RWPE2 (cell line): Measurements from ENCODE around the gene TWIST2.

ENCODE experiments used
- ATAC-seq: fragments of 200-7000 bp; cut with Tn5 transposase; 3 replicates; pipeline ENCODE4 v1.9.1; 2021; ENCODE audit warnings: low read depth
- DNase-seq: peaks from one replicate; pipeline ENCODE4 v3.0.0-alpha.2; 2020; ENCODE audit warnings: low spot score
- H3K27ac ChIP-seq: fragments of 450-650 bp; 2 replicates; pipeline ENCODE4 v1.5.1; 2017; ENCODE audit warnings: mild to moderate bottlenecking; ENCODE audit not compliant: poor library complexity, severe bottlenecking
- H3K27me3 ChIP-seq: fragments of 250-450 bp; sonication (Bioruptor Pico); 2 replicates; pipeline ENCODE4 v1.5.1; 2021; ENCODE audit warnings: mild to moderate bottlenecking, moderate library complexity; ENCODE audit not compliant: insufficient read depth, poor library complexity, severe bottlenecking
- H3K36me3 ChIP-seq: fragments of 250-450 bp; sonication (Bioruptor Pico); 2 replicates; pipeline ENCODE4 v1.5.1; 2020; ENCODE audit warnings: low read depth, mild to moderate bottlenecking, moderate library complexity
- H3K4me1 ChIP-seq: fragments of 250-450 bp; sonication (Bioruptor Pico); 2 replicates; pipeline ENCODE4 v1.5.1; 2021; ENCODE audit warnings: mild to moderate bottlenecking, moderate library complexity; ENCODE audit not compliant: insufficient read depth, poor library complexity, severe bottlenecking
- H3K4me3 ChIP-seq: fragments of 250-450 bp; sonication (Bioruptor Pico); 2 replicates; pipeline ENCODE4 v1.5.1; 2021; ENCODE audit warnings: mild to moderate bottlenecking, moderate library complexity; ENCODE audit not compliant: severe bottlenecking
- H3K9me3 ChIP-seq: fragments of 250-450 bp; sonication (Bioruptor Pico); 2 replicates; pipeline ENCODE4 v1.5.1; 2021; ENCODE audit warnings: mild to moderate bottlenecking, moderate library complexity; ENCODE audit not compliant: severe bottlenecking
- TF ChIP-seq, protein P1 (sequence below): fragments of 450-650 bp; IDR thresholded peaks from one replicate; pipeline ENCODE4 v1.5.1; 2017; ENCODE audit warnings: mild to moderate bottlenecking, moderate library complexity; ENCODE audit not compliant: poor library complexity, severe bottlenecking

TWIST2 gene

DNA sequence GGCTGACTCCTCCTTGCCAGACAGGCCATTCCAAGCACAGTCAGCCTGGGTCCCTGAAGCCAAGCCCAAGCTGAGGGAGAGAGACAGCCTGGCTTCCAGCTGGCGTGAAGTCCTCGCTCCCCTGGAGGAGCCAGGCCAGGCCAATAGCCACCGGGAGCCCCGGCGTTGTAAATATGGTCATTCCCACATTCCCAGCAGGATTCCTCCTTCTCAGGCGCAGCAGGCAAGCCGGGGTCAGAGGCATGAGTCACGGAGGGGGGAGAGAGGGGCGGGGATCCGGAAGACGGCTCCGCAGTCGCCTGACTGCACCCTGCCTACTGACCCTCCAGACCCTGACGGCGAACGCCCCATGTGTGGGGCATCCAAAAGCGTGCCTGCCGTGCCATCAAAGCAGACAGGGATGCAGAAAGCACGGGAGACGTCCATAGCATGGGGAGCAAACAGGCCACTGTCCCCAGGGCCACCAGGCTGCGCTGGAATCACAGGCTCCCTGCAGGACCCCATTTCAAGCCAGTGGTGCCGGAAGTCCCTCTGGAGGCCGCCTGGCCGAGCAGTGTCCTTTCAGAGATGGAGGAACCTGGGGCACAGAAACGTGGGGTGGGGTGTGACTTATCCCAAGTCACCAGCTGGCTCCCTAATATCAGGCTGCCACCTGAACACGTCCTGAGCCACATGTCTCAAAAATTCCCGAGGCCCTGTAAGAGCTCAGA is 48.2 kb downstream of the TWIST2 start:
- Histone ChIP-seq H3K4me1 (no peaks in the 10 kb centered on the region), H3K27me3 (no peaks in the 10 kb centered on the region), H3K36me3 (no peaks in the 10 kb centered on the region), H3K27ac (no peak overlapping the region), H3K4me3 (no peak overlapping the region), H3K9me3 (no peaks in the 10 kb centered on the region)
- ATAC-seq: no peak
- TF ChIP-seq, protein P1, sequence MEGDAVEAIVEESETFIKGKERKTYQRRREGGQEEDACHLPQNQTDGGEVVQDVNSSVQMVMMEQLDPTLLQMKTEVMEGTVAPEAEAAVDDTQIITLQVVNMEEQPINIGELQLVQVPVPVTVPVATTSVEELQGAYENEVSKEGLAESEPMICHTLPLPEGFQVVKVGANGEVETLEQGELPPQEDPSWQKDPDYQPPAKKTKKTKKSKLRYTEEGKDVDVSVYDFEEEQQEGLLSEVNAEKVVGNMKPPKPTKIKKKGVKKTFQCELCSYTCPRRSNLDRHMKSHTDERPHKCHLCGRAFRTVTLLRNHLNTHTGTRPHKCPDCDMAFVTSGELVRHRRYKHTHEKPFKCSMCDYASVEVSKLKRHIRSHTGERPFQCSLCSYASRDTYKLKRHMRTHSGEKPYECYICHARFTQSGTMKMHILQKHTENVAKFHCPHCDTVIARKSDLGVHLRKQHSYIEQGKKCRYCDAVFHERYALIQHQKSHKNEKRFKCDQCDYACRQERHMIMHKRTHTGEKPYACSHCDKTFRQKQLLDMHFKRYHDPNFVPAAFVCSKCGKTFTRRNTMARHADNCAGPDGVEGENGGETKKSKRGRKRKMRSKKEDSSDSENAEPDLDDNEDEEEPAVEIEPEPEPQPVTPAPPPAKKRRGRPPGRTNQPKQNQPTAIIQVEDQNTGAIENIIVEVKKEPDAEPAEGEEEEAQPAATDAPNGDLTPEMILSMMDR: no peak
- DNase-seq: no peak

DNA sequence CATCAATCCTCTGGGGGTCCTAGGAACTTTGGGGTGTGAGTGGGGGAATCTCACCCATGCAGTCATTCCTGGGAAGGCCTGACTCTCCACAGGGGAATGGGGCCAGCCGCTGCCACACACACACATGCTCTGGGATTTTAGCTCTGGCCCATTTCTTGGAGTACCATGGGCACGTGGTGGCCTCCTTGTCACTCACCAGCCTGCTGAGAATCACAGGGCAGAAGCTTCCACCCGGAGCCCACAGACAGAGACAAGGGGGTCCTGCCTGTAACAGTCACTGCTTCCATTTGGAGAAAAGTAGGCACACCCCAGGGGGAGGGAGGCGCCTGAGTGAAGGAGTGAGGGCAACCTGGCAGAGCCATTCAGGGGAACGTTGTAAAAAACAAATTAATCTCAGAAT is 48.8 kb downstream of the TWIST2 start:
- H3K27ac ChIP-seq: no peak overlapping the region
- no peaks in the 10 kb centered on the region for H3K36me3 ChIP-seq
- TF ChIP-seq, protein P1: no peak
- ATAC-seq (no peak), DNase-seq (no peak)
- H3K9me3 ChIP-seq: no peaks in the 10 kb centered on the region
- no peak overlapping the region for H3K4me3 ChIP-seq
- no peaks in the 10 kb centered on the region for H3K4me1 ChIP-seq
- no peaks in the 10 kb centered on the region for H3K27me3 ChIP-seq

DNA sequence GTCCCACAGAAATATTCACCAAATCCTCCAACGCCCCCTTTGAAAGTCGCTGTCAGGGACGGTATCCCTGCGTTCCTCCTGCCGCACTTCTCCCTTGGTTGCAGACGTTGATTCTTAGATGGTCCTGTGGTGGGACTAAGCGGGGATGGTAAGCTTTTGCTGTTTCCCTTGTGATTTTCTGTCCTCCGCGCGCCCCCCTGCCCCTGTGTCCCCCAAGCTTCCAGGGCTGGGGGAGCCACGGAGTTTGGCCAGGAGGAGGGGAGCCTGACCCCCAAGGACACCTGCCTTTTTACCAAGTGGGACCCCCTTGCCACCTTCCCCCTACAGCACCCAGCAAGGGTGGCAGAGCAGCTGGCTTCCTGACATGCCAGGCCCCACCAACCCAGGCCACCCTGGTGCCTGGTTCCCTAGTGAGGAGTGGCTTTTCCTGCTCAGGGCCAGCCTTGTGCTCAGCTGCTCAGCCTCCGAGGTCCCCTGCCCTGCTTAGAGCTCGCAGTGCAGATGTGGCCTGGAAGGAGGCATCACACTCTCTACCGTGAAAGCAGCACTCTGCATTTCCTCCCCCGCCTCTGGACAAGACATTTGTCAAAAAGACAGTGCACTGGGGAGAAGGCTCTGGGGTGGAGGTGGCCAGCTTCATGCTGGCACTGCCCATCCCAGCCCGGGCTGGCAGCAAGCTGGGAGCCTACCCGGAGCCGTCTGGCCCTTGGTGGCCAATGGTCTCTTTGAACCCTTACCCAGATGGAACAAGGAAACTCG is 49.4 kb downstream of the TWIST2 start:
- no peak for DNase-seq
- Histone ChIP-seq H3K4me1 (no peaks in the 10 kb centered on the region), H3K27ac (no peak overlapping the region), H3K36me3 (no peaks in the 10 kb centered on the region), H3K4me3 (no peak overlapping the region), H3K27me3 (no peaks in the 10 kb centered on the region), H3K9me3 (no peaks in the 10 kb centered on the region)
- TF ChIP-seq, protein P1: no peak
- no peak for ATAC-seq

DNA sequence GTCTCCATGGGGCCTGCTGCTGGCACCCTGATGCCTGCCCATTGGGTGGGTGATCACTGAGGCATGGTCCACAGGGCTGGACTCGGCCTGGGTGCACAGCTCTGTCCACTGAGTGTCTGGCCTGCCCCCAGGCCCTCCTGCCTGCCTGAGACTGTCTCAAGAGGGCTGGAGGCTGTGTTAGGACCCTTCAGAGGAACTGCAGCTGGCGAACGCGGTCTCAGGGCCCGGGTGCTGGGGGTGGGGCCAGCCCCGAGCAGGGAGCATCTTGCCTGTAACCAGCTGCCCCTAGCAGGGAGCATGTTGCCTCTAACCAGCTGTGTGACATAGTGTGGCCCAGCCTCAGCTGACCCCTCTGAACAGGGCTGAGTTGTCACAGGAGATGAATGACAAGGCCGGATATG is 50.0 kb downstream of the TWIST2 start:
- no peaks in the 10 kb centered on the region for H3K36me3 ChIP-seq
- no peaks in the 10 kb centered on the region for H3K9me3 ChIP-seq
- TF ChIP-seq, protein P1: no peak
- DNase-seq: no peak
- H3K27me3 ChIP-seq: no peaks in the 10 kb centered on the region
- ATAC-seq: no peak
- no peak overlapping the region for H3K4me3 ChIP-seq
- H3K27ac ChIP-seq: no peak overlapping the region
- H3K4me1 ChIP-seq: no peaks in the 10 kb centered on the region
